Measurements from ENCODE around the gene ALKBH1. TPM values are rescaled to one million over a fixed set of nuclear protein-coding genes. Genes with fewer than 3 reads are reported as not detected.

Gene ALKBH1
- total RNA-seq, 1 donor from 2014 or later = 18.0 TPM

GRCh38 chr14:77741438-77741837 is 33.6 kb upstream of the ALKBH1 start:
- no peak for DNase-seq
- H3K36me3 Mint-ChIP-seq (ENCODE audit: low read depth) = peaks cover 68% of the 10 kb centered on the region
- CTCF ChIA-PET = interaction anchor here (0.6 kb wide), 1 partner anchor 9 kb away, joined by 4 read pairs; no protein-coding TSS in a partner anchor
- H3K9me3 Mint-ChIP-seq = no peaks in the 10 kb centered on the region
- intact Hi-C loops (cut with micrococcal nuclease) = no loop called here
- no peak for TF ChIP-seq CTCF (IDR thresholded peaks at IDR 0.05)
- no peak overlapping the region for H3K4me3 Mint-ChIP-seq
- no peak overlapping the region for H3K27ac Mint-ChIP-seq
- POLR2A ChIA-PET = no interaction called here
- no peaks in the 10 kb centered on the region for H3K27me3 Mint-ChIP-seq
- ATAC-seq (ENCODE audit: low read depth) = no peak
- H3K4me1 Mint-ChIP-seq = peaks cover 2% of the 10 kb centered on the region

- peaks cover 75% of the 10 kb centered on the region for H3K36me3 Mint-ChIP-seq (ENCODE audit: low read depth)
- no peak overlapping the region for H3K4me3 Mint-ChIP-seq
Measured at GRCh38 chr14:77738559-77739250, 30.9 kb upstream of the ALKBH1 start.

GRCh38 chr14:77730976-77731497 is 23.2 kb upstream of the ALKBH1 start:
- Mint-ChIP-seq H3K27ac (no peak overlapping the region), H3K9me3 (no peaks in the 10 kb centered on the region), H3K27me3 (no peaks in the 10 kb centered on the region), H3K36me3 (ENCODE audit: low read depth) (peaks cover 88% of the 10 kb centered on the region), H3K4me1 (no peaks in the 10 kb centered on the region), H3K4me3 (no peak overlapping the region)
- TF ChIP-seq CTCF (IDR thresholded peaks at IDR 0.05) = no peak
- ATAC-seq (ENCODE audit: low read depth) = no peak
- ChIA-PET CTCF (no interaction called here), POLR2A (no interaction called here)
- intact Hi-C loops (cut with micrococcal nuclease) = no loop called here
- no peak for DNase-seq

More at GRCh38 chr14:77738559-77739250, 30.9 kb upstream of the ALKBH1 start:
- Mint-ChIP-seq H3K27ac (peak overlapping the region; percentile 12), H3K27me3 (no peaks in the 10 kb centered on the region), H3K9me3 (no peaks in the 10 kb centered on the region), H3K4me1 (peaks cover 2% of the 10 kb centered on the region)
- intact Hi-C loops (cut with micrococcal nuclease) = no loop called here
- ChIA-PET POLR2A (no interaction called here), CTCF (no interaction called here)
- TF ChIP-seq CTCF (IDR thresholded peaks at IDR 0.05) = no peak
- DNase-seq (no peak), ATAC-seq (ENCODE audit: low read depth) (no peak)

- Mint-ChIP-seq H3K4me3 (no peak overlapping the region), H3K9me3 (no peaks in the 10 kb centered on the region), H3K36me3 (ENCODE audit: low read depth) (peaks cover 88% of the 10 kb centered on the region), H3K27ac (no peak overlapping the region), H3K27me3 (no peaks in the 10 kb centered on the region), H3K4me1 (no peaks in the 10 kb centered on the region)
- ATAC-seq (ENCODE audit: low read depth) = no peak
- CTCF ChIA-PET = no interaction called here
- DNase-seq = no peak
- intact Hi-C loops (cut with micrococcal nuclease) = no loop called here
- TF ChIP-seq CTCF (IDR thresholded peaks at IDR 0.05) = no peak
- POLR2A ChIA-PET = interaction anchor here (0.5 kb wide), 1 partner anchor 10 kb away, joined by 3 read pairs; no protein-coding TSS in a partner anchor
Measured at GRCh38 chr14:77722301-77722700, 14.5 kb upstream of the ALKBH1 start.

- no peak for ATAC-seq (ENCODE audit: low read depth)
Measured at GRCh38 chr14:77721437-77721836, 13.6 kb upstream of the ALKBH1 start.

More at GRCh38 chr14:77721437-77721836, 13.6 kb upstream of the ALKBH1 start:
- H3K36me3 Mint-ChIP-seq (ENCODE audit: low read depth) = peaks cover 85% of the 10 kb centered on the region
- CTCF ChIA-PET = no interaction called here
- H3K4me1 Mint-ChIP-seq = no peaks in the 10 kb centered on the region
- no peak overlapping the region for H3K27ac Mint-ChIP-seq
- no peak for DNase-seq
- H3K4me3 Mint-ChIP-seq = no peak overlapping the region
- no peaks in the 10 kb centered on the region for H3K27me3 Mint-ChIP-seq
- H3K9me3 Mint-ChIP-seq = no peaks in the 10 kb centered on the region
- no peak for TF ChIP-seq CTCF (IDR thresholded peaks at IDR 0.05)
- POLR2A ChIA-PET = no interaction called here
- intact Hi-C loops (cut with micrococcal nuclease) = no loop called here
